ENCODE measurements around the gene TNK2. TPM values are rescaled to one million over a fixed set of nuclear protein-coding genes. Genes with fewer than 3 reads are reported as not detected.

TNK2 gene
- total and polyA plus RNA-seq, 2 donors (not counting 1 experiment from before 2014, with no cell fraction given): 131 to 198 TPM

- H3K9me3 ChIP-seq (ENCODE audit: control extremely low read depth in 1 of 3, control insufficient read depth in 2 of 3, insufficient read depth in 1 of 3, low read length in 2 of 3): no peaks in the 10 kb centered on the region
- H3K9me3 Mint-ChIP-seq (ENCODE audit: insufficient read depth): no peaks in the 10 kb centered on the region
- H3K4me3 Mint-ChIP-seq: no peak overlapping the region
- ChIA-PET POLR2A (no interaction called here), CTCF (no interaction called here)
- TF ChIP-seq EZH2 (IDR thresholded peaks at IDR 0.05; ENCODE audit: borderline replicate concordance, insufficient read depth, low read depth, low read length, poor library complexity, severe bottlenecking) (no peak), CTCF (IDR thresholded peaks at IDR 0.05) (no peak)
- WGBS (ENCODE audit: insufficient coverage): 96% methylated on average over 39 of the region's 39 CpGs
- H3K27me3 Mint-ChIP-seq: no peaks in the 10 kb centered on the region
- H3K4me2 ChIP-seq (replicated peaks; ENCODE audit: low read depth, low read length, poor library complexity, severe bottlenecking): no peak overlapping the region
- H3K4me3 ChIP-seq (ENCODE audit: control extremely low read depth in 1 of 5, extremely low read depth in 1 of 5, insufficient read depth in 1 of 5, low read depth in 2 of 5, low read length in 4 of 5): no peak overlapping the region
- H3K79me2 ChIP-seq (ENCODE audit: control insufficient read depth, insufficient read depth, low read length): peaks cover under 1% of the 10 kb centered on the region
- no peak overlapping the region for H3K27ac Mint-ChIP-seq
- intact Hi-C loops (cut with micrococcal nuclease): no loop called here
- no peak overlapping the region for H3K27ac ChIP-seq (ENCODE audit: low read length in 2 of 2)
- no peak overlapping the region for H2AFZ ChIP-seq (ENCODE audit: insufficient read depth, low read depth, low read length, poor library complexity, severe bottlenecking)
- H3K4me1 ChIP-seq (ENCODE audit: control insufficient read depth in 2 of 2, insufficient read depth in 2 of 2, low read length in 2 of 2): no peaks in the 10 kb centered on the region
- no peak overlapping the region for H3K9ac ChIP-seq (ENCODE audit: low read length)
- ATAC-seq (ENCODE audit: low read depth): no peak
- peaks cover 41% of the 10 kb centered on the region for H4K20me1 ChIP-seq (ENCODE audit: control insufficient read depth, insufficient read depth, low read length, poor library complexity, severe bottlenecking)
- peaks cover 0 to 56% of the 10 kb centered on the region in 2 experiments for H3K36me3 ChIP-seq (replicated peaks in 1 of 2; ENCODE audit: control extremely low read depth in 1 of 2, control insufficient read depth in 1 of 2, extremely low read depth in 1 of 2, insufficient read depth in 2 of 2, low read length in 1 of 2)
- DNase-seq: no peak
- H3K4me1 Mint-ChIP-seq: peaks cover 3% of the 10 kb centered on the region
- no peaks in the 10 kb centered on the region for H3K27me3 ChIP-seq (replicated peaks in 1 of 4; ENCODE audit: control extremely low read depth in 1 of 4, control insufficient read depth in 3 of 4, insufficient read depth in 4 of 4, low read length in 3 of 4)
Observed at GRCh38 chr3:195868336-195868865, 40.0 kb downstream of the TNK2 start.

- WGBS (ENCODE audit: insufficient coverage): 96% methylated on average over 39 of the region's 40 CpGs
- Mint-ChIP-seq H3K9me3 (ENCODE audit: insufficient read depth) (no peaks in the 10 kb centered on the region), H3K27ac (no peak overlapping the region), H3K4me1 (peaks cover 6% of the 10 kb centered on the region), H3K4me3 (no peak overlapping the region), H3K27me3 (no peaks in the 10 kb centered on the region)
- DNase-seq: no peak
- H3K27ac ChIP-seq (ENCODE audit: low read length in 2 of 2): no peak overlapping the region
- ChIA-PET CTCF (no interaction called here), POLR2A (no interaction called here)
- H2AFZ ChIP-seq (ENCODE audit: insufficient read depth, low read depth, low read length, poor library complexity, severe bottlenecking): no peak overlapping the region
- H3K9ac ChIP-seq (ENCODE audit: low read length): no peak overlapping the region
- H3K4me1 ChIP-seq (ENCODE audit: control insufficient read depth in 2 of 2, insufficient read depth in 2 of 2, low read length in 2 of 2): no peaks in the 10 kb centered on the region
- peaks cover 35% of the 10 kb centered on the region for H4K20me1 ChIP-seq (ENCODE audit: control insufficient read depth, insufficient read depth, low read length, poor library complexity, severe bottlenecking)
- TF ChIP-seq CTCF (IDR thresholded peaks at IDR 0.05) (no peak), EZH2 (IDR thresholded peaks at IDR 0.05; ENCODE audit: borderline replicate concordance, insufficient read depth, low read depth, low read length, poor library complexity, severe bottlenecking) (no peak)
- H3K79me2 ChIP-seq (ENCODE audit: control insufficient read depth, insufficient read depth, low read length): no peaks in the 10 kb centered on the region
- H3K4me3 ChIP-seq (ENCODE audit: control extremely low read depth in 1 of 5, extremely low read depth in 1 of 5, insufficient read depth in 1 of 5, low read depth in 2 of 5, low read length in 4 of 5): no peak overlapping the region
- no peak overlapping the region for H3K4me2 ChIP-seq (replicated peaks; ENCODE audit: low read depth, low read length, poor library complexity, severe bottlenecking)
- no peaks in the 10 kb centered on the region for H3K27me3 ChIP-seq (replicated peaks in 1 of 4; ENCODE audit: control extremely low read depth in 1 of 4, control insufficient read depth in 3 of 4, insufficient read depth in 4 of 4, low read length in 3 of 4)
- intact Hi-C loops (cut with micrococcal nuclease): no loop called here
- no peaks in the 10 kb centered on the region for H3K9me3 ChIP-seq (ENCODE audit: control extremely low read depth in 1 of 3, control insufficient read depth in 2 of 3, insufficient read depth in 1 of 3, low read length in 2 of 3)
- no peak for ATAC-seq (ENCODE audit: low read depth)
- peaks cover 0 to 59% of the 10 kb centered on the region in 2 experiments for H3K36me3 ChIP-seq (replicated peaks in 1 of 2; ENCODE audit: control extremely low read depth in 1 of 2, control insufficient read depth in 1 of 2, extremely low read depth in 1 of 2, insufficient read depth in 2 of 2, low read length in 1 of 2)
Observed at GRCh38 chr3:195867631-195868335, 40.6 kb downstream of the TNK2 start.
